Glutamatergic neuron (in vitro differentiated cells): ENCODE measurements around the gene CEP164. TPM values are rescaled to one million over a fixed set of nuclear protein-coding genes. Genes with fewer than 3 reads are reported as not detected.

Experiments used
- DNase-seq: peaks from one replicate; pipeline ENCODE4 v3.0.0; 2022
- H3K27ac Mint-ChIP-seq: one replicate; pipeline ENCODE4 v1.8.0; 2020; ENCODE audit warnings: mild to moderate bottlenecking, mixed read lengths, inconsistent platforms; ENCODE audit not compliant: unreplicated experiment
- H3K27me3 Mint-ChIP-seq: one replicate; pipeline ENCODE4 v1.8.0; 2020; ENCODE audit warnings: mild to moderate bottlenecking, moderate library complexity, mixed read lengths, inconsistent platforms; ENCODE audit not compliant: unreplicated experiment
- H3K36me3 Mint-ChIP-seq: one replicate; pipeline ENCODE4 v1.8.0; 2020; ENCODE audit warnings: mild to moderate bottlenecking, mixed read lengths, inconsistent platforms; ENCODE audit not compliant: unreplicated experiment
- H3K4me1 Mint-ChIP-seq: one replicate; pipeline ENCODE4 v1.8.0; 2020; ENCODE audit warnings: mild to moderate bottlenecking, low read depth, mixed read lengths, inconsistent platforms; ENCODE audit not compliant: unreplicated experiment
- H3K4me3 Mint-ChIP-seq: one replicate; pipeline ENCODE4 v1.8.0; 2020; ENCODE audit warnings: mild to moderate bottlenecking, mixed read lengths, inconsistent platforms; ENCODE audit not compliant: unreplicated experiment
- H3K9me3 Mint-ChIP-seq: one replicate; pipeline ENCODE4 v1.8.0; 2020; ENCODE audit warnings: mild to moderate bottlenecking, moderate library complexity, mixed read lengths, inconsistent platforms; ENCODE audit not compliant: unreplicated experiment
- total RNA-seq: library from RNA; stranded (reverse); fragmentation: NEBNext Ultra II Directional; extraction: Animal tissue kit (Norgen Biotek cat#: 25700); gene quantifications from one replicate; pipeline ENCODE4 v1.2.1, GENCODE V29; 2021; ENCODE audit not compliant: unreplicated experiment
- TF ChIP-seq, protein P1 (sequence below): fragments of 200-600 bp; sonication (generic); IDR thresholded peaks from one replicate; pipeline ENCODE4 v1.5.0; 2021; ENCODE audit not compliant: partially characterized antibody, unreplicated experiment

CEP164 gene
- total RNA-seq, 1 donor from 2014 or later = 27.1 TPM

DNA sequence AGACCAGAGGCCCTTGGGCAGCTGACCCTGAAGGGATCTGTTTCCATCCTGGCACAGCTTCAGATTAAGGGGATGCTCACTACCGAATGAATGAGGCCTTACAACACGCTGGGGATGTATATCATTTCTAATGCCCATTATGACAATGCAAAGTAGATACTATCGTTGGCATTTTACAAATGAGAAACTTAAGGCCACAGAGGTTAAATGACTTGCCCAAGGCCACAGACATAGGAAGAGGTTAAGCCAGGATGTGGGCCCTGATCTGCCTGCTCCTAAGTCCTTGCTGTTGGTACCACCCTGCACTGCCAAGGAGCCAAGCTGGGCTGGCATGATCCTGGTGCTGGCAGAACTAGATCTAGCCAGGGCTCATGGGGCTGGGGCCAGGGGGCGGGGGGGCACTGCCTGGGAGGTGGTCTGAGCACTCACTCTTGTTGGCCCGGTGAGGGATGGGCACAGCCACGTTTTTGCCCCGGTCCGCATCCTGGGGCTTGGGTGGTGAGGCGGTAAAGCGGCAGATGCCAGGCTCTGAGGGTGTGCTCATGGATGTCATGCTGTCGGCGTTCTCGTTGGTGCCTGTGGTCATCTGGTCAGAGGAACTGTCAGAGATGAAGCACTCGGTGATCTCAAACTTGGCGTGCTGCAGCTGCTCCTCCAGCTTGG is 102.8 kb downstream of the CEP164 start:
- Mint-ChIP-seq H3K27me3 (peaks cover 1% of the 10 kb centered on the region), H3K4me3 (no peak overlapping the region), H3K27ac (no peak overlapping the region), H3K36me3 (no peaks in the 10 kb centered on the region), H3K9me3 (no peaks in the 10 kb centered on the region), H3K4me1 (peaks cover 5% of the 10 kb centered on the region)
- DNase-seq = no peak
- TF ChIP-seq, protein P1, sequence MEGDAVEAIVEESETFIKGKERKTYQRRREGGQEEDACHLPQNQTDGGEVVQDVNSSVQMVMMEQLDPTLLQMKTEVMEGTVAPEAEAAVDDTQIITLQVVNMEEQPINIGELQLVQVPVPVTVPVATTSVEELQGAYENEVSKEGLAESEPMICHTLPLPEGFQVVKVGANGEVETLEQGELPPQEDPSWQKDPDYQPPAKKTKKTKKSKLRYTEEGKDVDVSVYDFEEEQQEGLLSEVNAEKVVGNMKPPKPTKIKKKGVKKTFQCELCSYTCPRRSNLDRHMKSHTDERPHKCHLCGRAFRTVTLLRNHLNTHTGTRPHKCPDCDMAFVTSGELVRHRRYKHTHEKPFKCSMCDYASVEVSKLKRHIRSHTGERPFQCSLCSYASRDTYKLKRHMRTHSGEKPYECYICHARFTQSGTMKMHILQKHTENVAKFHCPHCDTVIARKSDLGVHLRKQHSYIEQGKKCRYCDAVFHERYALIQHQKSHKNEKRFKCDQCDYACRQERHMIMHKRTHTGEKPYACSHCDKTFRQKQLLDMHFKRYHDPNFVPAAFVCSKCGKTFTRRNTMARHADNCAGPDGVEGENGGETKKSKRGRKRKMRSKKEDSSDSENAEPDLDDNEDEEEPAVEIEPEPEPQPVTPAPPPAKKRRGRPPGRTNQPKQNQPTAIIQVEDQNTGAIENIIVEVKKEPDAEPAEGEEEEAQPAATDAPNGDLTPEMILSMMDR = no peak

DNA sequence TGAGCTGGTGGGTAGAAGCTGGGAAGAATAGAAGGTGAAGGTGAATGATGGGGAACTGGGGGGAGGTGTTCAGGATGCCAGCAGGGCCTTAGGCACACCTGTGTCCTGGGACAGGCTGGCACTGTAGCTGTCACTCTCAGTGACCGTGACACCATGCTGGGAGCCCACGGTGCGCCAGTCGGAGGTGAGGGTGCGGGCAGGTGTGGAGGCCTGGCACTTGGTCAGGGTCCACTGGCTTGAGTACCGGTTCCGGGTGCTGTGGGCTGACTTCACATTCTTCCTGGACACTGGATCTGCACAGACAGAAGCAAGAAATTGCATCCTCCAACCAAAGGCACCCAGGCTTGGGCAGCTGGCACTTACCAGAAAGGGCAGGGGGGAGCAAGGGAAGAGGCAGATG is 103.8 kb downstream of the CEP164 start:
- peaks cover 1% of the 10 kb centered on the region for H3K27me3 Mint-ChIP-seq
- H3K4me3 Mint-ChIP-seq = no peak overlapping the region
- TF ChIP-seq, protein P1 = no peak
- no peak for DNase-seq
- no peaks in the 10 kb centered on the region for H3K9me3 Mint-ChIP-seq
- no peak overlapping the region for H3K27ac Mint-ChIP-seq
- H3K36me3 Mint-ChIP-seq = no peaks in the 10 kb centered on the region
- peaks cover 5% of the 10 kb centered on the region for H3K4me1 Mint-ChIP-seq

DNA sequence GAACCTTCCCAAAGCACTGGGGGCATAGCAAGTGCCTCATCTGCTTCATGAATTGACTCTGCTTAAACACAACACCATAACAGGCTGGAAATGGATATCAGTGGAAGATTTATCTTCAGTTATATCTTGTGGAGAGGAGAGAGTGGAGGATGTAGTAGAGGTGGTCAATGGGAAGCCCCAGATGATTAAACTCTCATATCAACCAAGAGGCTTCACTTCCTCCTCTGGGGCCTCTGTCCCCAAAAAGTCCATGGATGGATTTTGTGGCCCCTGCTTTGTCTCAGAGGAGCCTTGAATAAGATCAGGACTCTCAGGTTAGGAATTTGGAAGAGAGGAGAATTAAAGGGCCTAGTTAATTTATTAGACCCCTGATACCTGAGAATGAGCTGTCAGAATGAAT is 106.1 kb downstream of the CEP164 start:
- TF ChIP-seq, protein P1 = no peak
- DNase-seq = no peak
- H3K4me1 Mint-ChIP-seq = peaks cover 3% of the 10 kb centered on the region
- no peak overlapping the region for H3K27ac Mint-ChIP-seq
- H3K27me3 Mint-ChIP-seq = peaks cover 4% of the 10 kb centered on the region
- no peak overlapping the region for H3K4me3 Mint-ChIP-seq
- H3K9me3 Mint-ChIP-seq = no peaks in the 10 kb centered on the region
- H3K36me3 Mint-ChIP-seq = no peaks in the 10 kb centered on the region

DNA sequence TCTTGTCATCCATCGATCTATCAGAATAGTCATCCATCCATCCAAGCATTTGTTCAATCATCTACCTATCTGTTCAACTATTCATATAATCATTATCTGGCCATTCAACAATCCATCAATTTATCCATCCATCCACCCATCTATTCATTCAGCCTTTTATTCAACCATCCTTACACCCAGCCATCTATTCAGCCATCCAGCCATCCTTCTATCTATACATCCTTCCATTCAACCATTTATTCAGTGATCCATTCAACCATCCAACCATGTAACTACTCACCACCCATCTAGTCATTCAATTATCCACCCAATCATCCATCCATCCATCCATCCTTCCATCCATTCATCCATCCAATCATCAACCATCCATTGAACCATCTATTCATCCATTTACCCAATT is 106.8 kb downstream of the CEP164 start:
- TF ChIP-seq, protein P1 = no peak
- DNase-seq = no peak
- Mint-ChIP-seq H3K27ac (no peak overlapping the region), H3K4me1 (peaks cover 3% of the 10 kb centered on the region), H3K36me3 (no peaks in the 10 kb centered on the region), H3K4me3 (no peak overlapping the region), H3K27me3 (peaks cover 4% of the 10 kb centered on the region), H3K9me3 (no peaks in the 10 kb centered on the region)

DNA sequence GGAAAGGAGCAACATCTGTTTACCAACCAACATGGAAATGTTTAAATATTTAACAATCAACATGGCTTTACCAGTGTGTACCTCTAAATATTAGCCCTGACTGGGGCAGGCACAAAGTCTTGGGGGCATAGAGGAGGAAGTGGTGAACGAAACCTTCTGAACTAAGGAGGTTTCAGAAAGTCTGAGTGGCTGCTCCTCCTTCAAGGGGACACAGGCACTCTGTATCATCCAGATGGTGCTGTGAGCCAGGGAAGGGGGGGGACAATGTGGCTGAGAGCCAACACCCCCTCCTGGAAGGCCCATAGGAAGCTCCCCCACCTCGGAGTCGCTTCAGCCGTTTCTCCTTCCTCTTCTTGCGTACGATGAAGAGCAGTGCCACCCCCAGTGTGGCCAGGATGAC is 107.7 kb downstream of the CEP164 start:
- no peak for DNase-seq
- Mint-ChIP-seq H3K27me3 (peaks cover 5% of the 10 kb centered on the region), H3K4me1 (no peaks in the 10 kb centered on the region), H3K4me3 (no peak overlapping the region), H3K36me3 (no peaks in the 10 kb centered on the region), H3K27ac (no peak overlapping the region), H3K9me3 (no peaks in the 10 kb centered on the region)
- TF ChIP-seq, protein P1 = no peak
